Dendritic cell treated with granulocyte-macrophage colony-stimulating factor and Interleukin-4, amounts not matched to agents 40 ng/mL and 50 ng/mL, for 4 days (primary cell): ENCODE data around the gene XYLT1.

Source experiments
- H3K27ac Mint-ChIP-seq: one replicate; pipeline ENCODE4 v1.8.0; 2022; ENCODE audit warnings: mild to moderate bottlenecking, mixed read lengths
- H3K27me3 Mint-ChIP-seq: one replicate; pipeline ENCODE4 v1.8.0; 2022; ENCODE audit warnings: mild to moderate bottlenecking, mixed read lengths
- H3K36me3 Mint-ChIP-seq: one replicate; pipeline ENCODE4 v1.8.0; 2022; ENCODE audit warnings: low read depth, mixed read lengths
- H3K4me1 Mint-ChIP-seq: one replicate; pipeline ENCODE4 v1.8.0; 2022; ENCODE audit warnings: low read depth, mixed read lengths
- H3K4me3 Mint-ChIP-seq: one replicate; pipeline ENCODE4 v1.8.0; 2022; ENCODE audit warnings: mild to moderate bottlenecking, moderate library complexity, mixed read lengths
- H3K9me3 Mint-ChIP-seq: one replicate; pipeline ENCODE4 v1.8.0; 2022; ENCODE audit warnings: mixed read lengths
- intact Hi-C: fragments of 100-400 bp; cut with micrococcal nuclease; formaldehyde crosslinking; loops from one replicate; pipeline ENCODE4 v1.15.0; 2022

XYLT1 gene

DNA sequence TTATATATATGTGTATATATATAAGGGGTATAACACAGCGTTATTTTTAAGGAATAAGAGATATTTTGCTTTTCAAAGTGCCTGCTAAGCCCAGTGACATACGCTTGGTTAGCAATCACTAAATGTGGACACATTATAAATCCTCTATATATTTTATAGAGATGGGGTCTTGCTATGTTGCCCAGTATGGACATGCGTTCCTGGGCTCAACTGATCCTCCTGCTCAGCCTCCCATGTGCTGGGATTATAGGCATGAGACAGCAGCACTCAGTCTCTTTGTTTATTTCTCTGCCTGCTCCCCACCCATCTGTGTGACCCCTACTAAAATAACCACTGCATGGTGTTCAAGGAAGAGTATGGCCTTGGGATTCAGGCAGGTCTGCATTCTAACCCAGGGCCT is 63.4 kb downstream of the XYLT1 start:
- intact Hi-C loops, result no loop called here
- Mint-ChIP-seq H3K27me3 (no peaks in the 10 kb centered on the region), H3K4me1 (peaks cover 56% of the 10 kb centered on the region), H3K27ac (no peak overlapping the region), H3K4me3 (no peak overlapping the region), H3K36me3 (peaks cover 4% of the 10 kb centered on the region), H3K9me3 (no peaks in the 10 kb centered on the region)

- intact Hi-C loops, result no loop called here
- peaks cover 4% of the 10 kb centered on the region for H3K36me3 Mint-ChIP-seq
- H3K27me3 Mint-ChIP-seq, result no peaks in the 10 kb centered on the region
- H3K4me3 Mint-ChIP-seq, result no peak overlapping the region
- no peak overlapping the region for H3K27ac Mint-ChIP-seq
- H3K9me3 Mint-ChIP-seq, result no peaks in the 10 kb centered on the region
- H3K4me1 Mint-ChIP-seq, result peaks cover 56% of the 10 kb centered on the region
Measured at GRCh38 chr16:17404941-17405689, 65.6 kb downstream of the XYLT1 start.

GRCh38 chr16:17403859-17404545 is 66.8 kb downstream of the XYLT1 start:
- Mint-ChIP-seq H3K27me3 (no peaks in the 10 kb centered on the region), H3K4me3 (no peak overlapping the region), H3K4me1 (peaks cover 45% of the 10 kb centered on the region), H3K27ac (peak overlapping the region; percentile 14), H3K36me3 (peaks cover 4% of the 10 kb centered on the region), H3K9me3 (no peaks in the 10 kb centered on the region)
- intact Hi-C loops, result no loop called here

GRCh38 chr16:17403156-17403809 is 67.5 kb downstream of the XYLT1 start:
- Mint-ChIP-seq H3K4me3 (no peak overlapping the region), H3K36me3 (peaks cover 7% of the 10 kb centered on the region), H3K9me3 (no peaks in the 10 kb centered on the region), H3K27me3 (no peaks in the 10 kb centered on the region), H3K27ac (peak overlapping the region; percentile 14), H3K4me1 (peaks cover 37% of the 10 kb centered on the region)
- intact Hi-C loops, result no loop called here

DNA sequence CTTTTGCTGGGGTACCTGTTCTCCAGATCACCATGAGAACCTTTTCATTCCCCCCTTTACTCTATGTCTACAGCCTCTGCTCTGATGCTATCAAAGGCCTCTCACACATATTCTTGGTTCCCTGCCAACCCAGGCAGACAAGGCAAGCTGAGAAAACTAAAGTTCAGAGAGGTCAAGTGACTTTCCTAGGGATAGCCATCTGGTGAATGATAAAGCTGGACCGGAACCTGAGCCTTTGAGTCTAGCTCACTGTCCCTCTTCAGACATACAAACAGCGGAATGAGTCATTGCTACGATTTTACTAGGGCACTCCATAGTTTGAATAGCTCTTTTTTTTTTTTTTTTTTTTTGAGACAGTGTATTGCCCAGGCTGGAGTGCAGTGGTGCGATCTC is 73.3 kb downstream of the XYLT1 start:
- peaks cover 22% of the 10 kb centered on the region for H3K4me1 Mint-ChIP-seq
- intact Hi-C loops, result no loop called here
- H3K4me3 Mint-ChIP-seq, result no peak overlapping the region

DNA sequence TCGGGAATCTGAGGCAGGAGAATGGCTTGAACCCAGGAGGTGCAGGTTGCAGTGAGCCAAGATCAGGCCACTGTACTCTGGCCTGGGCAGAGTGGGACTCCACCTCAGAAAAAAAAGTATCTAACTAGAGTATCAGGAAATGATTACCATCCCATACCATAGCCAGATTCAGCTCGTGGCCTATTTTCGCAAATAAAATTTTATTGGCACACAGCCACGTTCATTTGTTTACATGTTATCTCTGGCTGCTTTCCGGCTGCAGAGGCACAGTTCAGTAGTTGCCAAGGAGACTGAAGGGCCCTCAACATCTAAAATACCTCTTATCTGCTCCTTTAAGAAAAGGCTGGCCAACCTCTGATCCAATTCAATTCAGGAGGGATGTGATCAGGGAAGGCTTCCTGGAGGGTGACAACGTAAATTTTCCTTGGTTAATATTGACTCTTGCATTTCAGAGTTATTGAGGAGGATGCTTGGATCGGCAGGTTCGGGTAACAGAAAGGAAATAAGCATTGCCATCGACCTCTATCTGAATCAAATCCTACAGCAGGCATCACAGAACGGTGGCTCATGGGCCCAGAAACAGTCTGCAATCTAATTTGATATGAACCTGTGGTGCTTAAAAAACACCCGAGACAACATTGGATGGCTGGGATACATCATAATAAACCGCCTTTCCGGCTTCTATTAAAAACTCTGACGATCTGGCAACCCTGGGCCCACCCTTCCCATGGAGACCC is 73.8 kb downstream of the XYLT1 start:
- Mint-ChIP-seq H3K27me3 (no peaks in the 10 kb centered on the region), H3K36me3 (peaks cover 6% of the 10 kb centered on the region), H3K4me1 (peaks cover 27% of the 10 kb centered on the region), H3K4me3 (no peak overlapping the region), H3K27ac (no peak overlapping the region), H3K9me3 (no peaks in the 10 kb centered on the region)
- intact Hi-C loops, result no loop called here

More for the DNA sequence above, 73.3 kb downstream of the XYLT1 start:
- no peaks in the 10 kb centered on the region for H3K9me3 Mint-ChIP-seq
- H3K27me3 Mint-ChIP-seq, result no peaks in the 10 kb centered on the region
- H3K27ac Mint-ChIP-seq, result no peak overlapping the region
- peaks cover 6% of the 10 kb centered on the region for H3K36me3 Mint-ChIP-seq

DNA sequence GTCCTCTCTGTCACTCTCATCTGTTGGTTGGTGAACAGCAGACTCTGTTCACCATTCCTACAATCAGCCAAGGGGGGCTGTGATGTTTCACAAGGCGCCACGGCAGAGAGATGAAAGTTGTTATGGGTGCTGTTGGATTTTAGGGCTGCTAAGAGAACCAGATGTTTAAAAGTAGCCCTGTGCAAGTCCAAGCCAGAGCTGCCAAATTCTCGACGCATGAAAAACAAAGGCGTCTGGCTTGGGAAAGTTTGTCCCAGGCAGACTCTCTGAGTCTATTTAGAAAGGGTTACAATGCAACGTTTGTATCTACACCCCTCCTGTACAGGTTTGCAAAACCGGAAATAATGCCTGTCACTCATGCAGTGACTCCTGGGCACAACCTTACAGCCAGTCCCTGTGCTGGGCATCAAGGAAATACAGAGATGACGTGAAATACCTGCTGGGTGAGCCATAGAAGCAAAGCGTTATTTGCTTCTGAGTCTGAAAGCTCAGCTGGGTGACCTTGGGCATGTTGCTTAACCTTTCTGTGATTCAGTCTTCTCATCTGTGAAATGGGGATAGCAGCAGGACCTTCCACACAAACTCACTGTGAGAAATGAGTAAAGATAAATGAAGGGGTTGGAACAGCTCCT is 74.8 kb downstream of the XYLT1 start:
- H3K27me3 Mint-ChIP-seq, result no peaks in the 10 kb centered on the region
- H3K4me1 Mint-ChIP-seq, result peaks cover 31% of the 10 kb centered on the region
- no peaks in the 10 kb centered on the region for H3K9me3 Mint-ChIP-seq
- H3K4me3 Mint-ChIP-seq, result no peak overlapping the region
- intact Hi-C loops, result no loop called here
- no peak overlapping the region for H3K27ac Mint-ChIP-seq
- peaks cover 6% of the 10 kb centered on the region for H3K36me3 Mint-ChIP-seq

GRCh38 chr16:17392857-17393692 is 77.7 kb downstream of the XYLT1 start:
- H3K4me3 Mint-ChIP-seq, result no peak overlapping the region
- H3K9me3 Mint-ChIP-seq, result no peaks in the 10 kb centered on the region
- no peaks in the 10 kb centered on the region for H3K27me3 Mint-ChIP-seq
- H3K4me1 Mint-ChIP-seq, result peaks cover 32% of the 10 kb centered on the region
- H3K27ac Mint-ChIP-seq, result peak overlapping the region; percentile 7
- intact Hi-C loops, result no loop called here
- peaks cover 2% of the 10 kb centered on the region for H3K36me3 Mint-ChIP-seq

- Mint-ChIP-seq H3K36me3 (no peaks in the 10 kb centered on the region), H3K27ac (peak overlapping the region; percentile 7), H3K4me3 (no peak overlapping the region), H3K4me1 (peaks cover 32% of the 10 kb centered on the region), H3K27me3 (no peaks in the 10 kb centered on the region), H3K9me3 (no peaks in the 10 kb centered on the region)
- intact Hi-C loops, result no loop called here
Measured at GRCh38 chr16:17392127-17392856, 78.5 kb downstream of the XYLT1 start.

GRCh38 chr16:17391715-17392114 is 79.0 kb downstream of the XYLT1 start:
- Mint-ChIP-seq H3K27ac (no peak overlapping the region), H3K9me3 (no peaks in the 10 kb centered on the region), H3K4me1 (peaks cover 32% of the 10 kb centered on the region), H3K27me3 (no peaks in the 10 kb centered on the region), H3K36me3 (no peaks in the 10 kb centered on the region), H3K4me3 (no peak overlapping the region)
- intact Hi-C loops, result no loop called here

- H3K4me3 Mint-ChIP-seq, result no peak overlapping the region
- H3K27me3 Mint-ChIP-seq, result no peaks in the 10 kb centered on the region
- no peaks in the 10 kb centered on the region for H3K9me3 Mint-ChIP-seq
- H3K36me3 Mint-ChIP-seq, result no peaks in the 10 kb centered on the region
- no peak overlapping the region for H3K27ac Mint-ChIP-seq
- peaks cover 40% of the 10 kb centered on the region for H3K4me1 Mint-ChIP-seq
- intact Hi-C loops, result no loop called here
Measured at GRCh38 chr16:17389384-17389783, 81.4 kb downstream of the XYLT1 start.

GRCh38 chr16:17387256-17387655 is 83.5 kb downstream of the XYLT1 start:
- Mint-ChIP-seq H3K4me3 (no peak overlapping the region), H3K27me3 (no peaks in the 10 kb centered on the region), H3K4me1 (peaks cover 45% of the 10 kb centered on the region), H3K27ac (no peak overlapping the region), H3K9me3 (no peaks in the 10 kb centered on the region), H3K36me3 (no peaks in the 10 kb centered on the region)
- intact Hi-C loops, result no loop called here
